ENCODE results near the gene GUCY1A2.

The GUCY1A2 gene

DNA sequence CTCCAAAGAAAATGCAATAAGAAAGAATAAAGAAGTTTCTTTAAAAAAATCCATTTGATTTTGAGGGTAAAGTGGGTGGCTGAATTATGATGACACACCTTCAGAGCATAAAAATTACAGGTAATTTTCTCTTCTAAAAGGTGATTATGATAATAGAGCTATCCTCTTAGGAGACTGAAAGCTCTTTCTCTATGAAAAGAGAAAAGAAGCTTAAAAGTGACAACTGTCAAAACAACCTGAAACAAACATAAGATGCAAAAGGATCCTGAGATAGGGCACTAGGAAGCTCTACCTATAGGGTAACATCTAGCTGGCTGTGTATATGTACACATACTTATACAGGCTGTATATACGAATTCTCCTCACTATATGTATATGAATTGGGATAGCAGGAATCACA, 270.2 kb downstream of the GUCY1A2 start:
- no peak for DNase-seq (ENCODE audit: low read depth in 4 of 4, low spot score in 1 of 4)

DNA sequence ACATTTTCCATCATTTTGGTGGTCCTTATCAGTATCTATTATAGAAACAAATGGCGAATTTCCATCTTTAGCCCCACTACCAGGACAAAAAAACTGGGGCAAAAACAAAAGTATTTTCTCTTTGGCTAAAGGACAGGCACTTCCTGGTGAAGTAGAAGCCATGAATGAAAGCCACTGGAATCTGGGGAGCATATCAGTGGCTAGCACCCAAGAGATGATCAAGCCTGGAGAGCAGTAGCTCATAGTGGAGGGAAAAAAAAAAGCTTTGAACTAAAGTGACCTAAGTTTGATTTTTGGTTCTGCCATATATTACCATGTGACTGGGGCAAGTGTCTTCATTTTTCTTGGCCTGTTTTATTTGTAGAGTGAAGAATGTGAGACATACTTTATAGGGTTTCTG, 272.3 kb downstream of the GUCY1A2 start:
- DNase-seq (ENCODE audit: low read depth in 4 of 4, low spot score in 1 of 4) = no peak

DNA sequence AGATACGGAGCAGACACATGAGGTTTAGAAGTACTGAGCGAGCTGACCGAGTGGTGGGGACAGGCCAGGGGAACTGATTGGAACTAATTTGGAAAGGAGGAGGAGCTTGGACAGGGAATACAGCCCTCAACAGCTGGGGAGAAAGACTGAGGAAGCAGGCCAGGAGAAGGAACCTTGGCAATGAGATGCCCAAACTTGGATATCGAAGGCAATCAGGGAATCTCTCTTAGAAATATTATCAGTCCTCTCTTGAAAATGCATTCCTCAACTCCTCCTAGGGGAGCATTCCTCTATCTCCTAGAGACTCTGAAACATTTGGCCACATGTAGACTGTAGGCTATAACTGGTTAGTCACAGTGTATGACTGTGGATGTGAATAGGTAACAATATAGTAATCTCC, 284.6 kb downstream of the GUCY1A2 start:
- DNase-seq (ENCODE audit: low read depth in 4 of 4, low spot score in 1 of 4) = no peak

DNA sequence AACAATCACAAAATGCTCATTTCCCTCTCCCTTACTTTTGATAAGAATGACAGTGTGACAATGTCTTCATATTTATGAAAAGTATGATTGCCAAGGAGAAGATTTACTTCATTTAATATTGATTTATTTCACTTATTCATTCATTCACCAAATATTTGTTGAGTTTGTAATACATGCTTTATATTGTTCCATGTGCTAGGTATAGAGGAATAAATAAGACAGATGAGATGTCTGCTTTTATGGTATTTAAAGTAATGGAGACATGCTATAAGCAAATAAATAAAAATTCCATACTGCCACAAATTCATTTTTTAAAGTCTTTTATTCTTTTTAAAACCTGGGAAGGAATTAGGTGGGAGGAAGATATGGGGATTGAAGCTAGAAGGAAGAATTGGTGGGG, 289.4 kb downstream of the GUCY1A2 start:
- DNase-seq (ENCODE audit: low read depth in 4 of 4, low spot score in 1 of 4) = no peak

DNA sequence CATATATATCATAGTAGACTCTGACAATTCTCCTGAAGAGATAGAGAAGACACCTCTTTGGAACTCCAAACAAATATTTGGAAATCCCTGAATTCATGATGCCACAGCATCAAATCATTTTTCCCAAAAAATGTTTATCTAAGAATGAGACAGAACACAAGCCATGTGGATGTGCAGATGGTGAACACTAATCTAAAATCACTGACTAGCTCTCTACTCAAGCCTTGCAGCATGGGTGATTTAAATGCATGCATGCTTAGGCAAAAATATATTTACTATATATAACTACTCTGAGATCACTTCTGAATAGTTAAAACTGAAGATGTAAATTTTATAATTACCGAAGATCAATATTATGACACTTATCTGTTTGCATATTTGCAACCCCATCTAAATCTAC, 289.9 kb downstream of the GUCY1A2 start:
- no peak for DNase-seq (ENCODE audit: low read depth in 4 of 4, low spot score in 1 of 4)

DNA sequence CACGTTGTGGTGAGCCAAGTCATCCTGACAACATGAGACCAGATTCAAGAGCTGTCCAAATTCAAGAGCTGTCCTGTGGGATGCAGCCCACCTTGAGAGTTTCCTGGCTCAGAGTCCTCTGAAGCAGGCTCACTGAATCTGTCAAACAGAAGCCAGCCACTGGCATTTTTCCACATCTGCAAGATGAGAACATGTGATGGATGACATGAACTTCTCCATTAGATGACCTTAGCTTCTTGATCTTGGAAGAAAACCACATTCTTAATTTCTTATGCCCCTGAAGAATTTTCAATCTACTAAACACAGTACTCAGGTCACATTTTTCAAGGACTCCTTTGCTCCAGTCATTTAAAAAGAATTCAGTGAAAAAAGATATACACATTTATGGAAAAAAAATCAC, 291.0 kb downstream of the GUCY1A2 start:
- no peak for DNase-seq (ENCODE audit: low read depth in 4 of 4, low spot score in 1 of 4)

DNA sequence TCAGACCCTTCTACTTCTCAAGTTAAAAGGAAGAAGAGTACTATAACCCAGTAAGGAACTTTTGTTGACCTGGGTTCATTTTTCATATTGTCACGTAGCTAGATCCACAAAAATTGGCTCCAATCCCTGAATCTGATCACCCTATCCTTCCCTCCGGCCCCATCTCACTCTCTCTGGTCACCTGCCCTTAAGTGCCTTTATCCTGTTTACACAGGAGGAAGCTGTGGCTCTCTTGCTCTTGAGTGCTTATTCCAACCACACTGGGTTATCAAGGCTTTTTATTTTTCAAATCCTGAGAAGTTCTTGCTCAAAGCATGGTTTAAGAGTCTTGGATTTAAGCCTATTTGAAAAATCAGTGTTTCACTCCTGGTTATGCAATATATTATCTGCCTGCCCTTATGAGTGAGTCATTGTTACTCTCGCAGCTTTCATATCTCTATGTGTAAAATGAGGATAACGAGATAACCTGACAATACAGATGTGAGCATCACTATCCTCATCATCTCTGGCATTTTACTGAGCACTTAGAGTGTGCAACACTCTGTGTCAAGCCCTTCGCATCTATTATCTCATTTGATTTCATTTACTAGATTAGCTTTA, 293.9 kb downstream of the GUCY1A2 start:
- no peak for DNase-seq (ENCODE audit: low read depth in 4 of 4, low spot score in 1 of 4)

DNA sequence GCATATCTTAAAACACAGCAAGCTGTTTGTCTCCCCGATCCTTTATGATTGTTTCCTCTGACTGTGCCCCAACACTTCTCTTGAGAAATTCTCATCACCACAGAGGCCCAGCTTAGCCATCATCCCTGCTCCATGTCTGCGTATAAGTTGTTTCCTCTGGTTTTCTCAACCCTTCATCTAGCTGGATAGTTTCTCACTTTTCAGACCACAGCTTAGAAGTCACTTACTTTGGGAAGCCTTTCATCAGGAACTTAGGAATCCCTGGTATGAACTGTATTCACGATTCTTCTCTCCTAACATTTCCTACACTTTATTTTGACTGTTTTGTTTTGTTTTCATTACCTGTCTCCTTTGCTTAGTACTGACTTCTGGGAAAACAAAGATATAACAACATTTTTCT, 295.2 kb downstream of the GUCY1A2 start:
- DNase-seq (ENCODE audit: low read depth in 4 of 4, low spot score in 1 of 4) = no peak

DNA sequence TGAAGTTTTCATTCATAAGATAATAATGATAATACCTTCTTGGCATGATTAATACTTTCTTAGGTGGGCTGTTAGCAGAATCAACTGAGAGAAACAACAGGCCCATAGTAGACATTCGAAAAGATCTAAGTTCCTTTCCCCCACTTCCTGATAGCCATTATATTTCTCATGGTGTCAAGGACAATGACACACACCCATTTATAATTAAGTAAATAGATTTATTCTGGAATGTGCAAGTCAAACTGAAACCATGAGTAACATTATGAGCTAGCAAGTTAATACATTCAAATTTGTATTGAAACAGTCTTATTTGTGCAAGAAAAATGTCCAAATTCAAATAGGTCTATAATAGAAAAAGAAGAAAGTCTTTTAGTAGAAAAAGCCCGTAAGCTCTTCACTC, 301.1 kb downstream of the GUCY1A2 start:
- no peak for DNase-seq (ENCODE audit: low read depth in 4 of 4, low spot score in 1 of 4)

DNA sequence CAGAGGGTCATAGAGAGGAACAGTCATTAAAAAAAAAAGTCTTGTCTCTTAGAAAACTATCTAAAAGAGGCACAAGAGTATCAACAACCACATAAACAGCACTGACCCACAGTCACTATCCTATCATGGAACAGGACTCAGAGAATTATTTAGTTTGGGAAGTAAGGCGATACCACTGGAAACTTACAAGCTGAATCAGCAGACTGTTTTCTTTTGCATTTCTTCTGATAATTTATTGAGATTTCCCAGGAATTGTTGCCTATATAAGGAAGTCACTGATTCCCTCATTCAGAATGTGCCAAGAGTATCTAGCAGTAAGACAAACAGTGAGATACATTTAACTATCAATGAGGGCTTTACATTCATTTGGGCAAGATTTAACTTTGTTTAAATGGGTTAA, 304.1 kb downstream of the GUCY1A2 start:
- no peak for DNase-seq (ENCODE audit: low read depth in 4 of 4, low spot score in 1 of 4)

DNA sequence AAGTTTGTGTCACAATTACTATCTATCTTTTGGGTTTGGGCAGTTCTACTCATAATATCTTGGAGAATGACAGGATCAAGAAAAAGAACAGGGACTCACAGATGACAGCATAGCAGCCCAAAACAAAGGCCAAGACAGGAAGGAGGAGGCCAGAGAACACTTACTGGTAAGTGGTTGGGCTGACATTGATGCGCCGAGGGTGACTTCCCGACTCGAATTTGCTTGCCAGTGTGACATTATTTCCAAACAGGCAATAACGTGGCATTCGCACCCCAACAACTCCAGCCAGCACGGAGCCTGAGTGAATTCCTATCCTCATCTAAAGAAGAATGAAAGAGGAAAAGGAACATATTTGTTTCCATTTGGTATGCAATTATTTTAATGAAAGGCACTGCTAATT, 309.9 kb downstream of the GUCY1A2 start:
- no peak for DNase-seq (ENCODE audit: low read depth in 4 of 4, low spot score in 1 of 4)

DNA sequence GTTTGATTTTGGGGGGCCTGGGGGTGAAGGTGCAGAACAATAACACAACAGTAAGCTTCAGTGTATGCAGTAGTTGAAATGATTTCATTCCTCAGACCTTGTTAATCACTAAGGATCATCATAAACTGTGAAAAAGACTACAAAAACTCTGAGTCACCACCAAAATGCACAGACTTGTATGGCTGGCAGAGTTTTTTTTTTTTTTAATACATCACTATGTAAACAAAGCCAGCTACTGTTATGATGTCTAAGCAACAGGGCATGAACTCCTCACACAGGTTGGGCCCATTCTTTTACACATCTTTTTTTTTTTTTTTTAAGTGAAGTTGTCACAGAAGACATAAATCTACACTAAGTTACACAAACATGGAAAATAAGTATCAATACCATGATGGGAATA, 311.9 kb downstream of the GUCY1A2 start:
- no peak for DNase-seq (ENCODE audit: low read depth in 4 of 4, low spot score in 1 of 4)

DNA sequence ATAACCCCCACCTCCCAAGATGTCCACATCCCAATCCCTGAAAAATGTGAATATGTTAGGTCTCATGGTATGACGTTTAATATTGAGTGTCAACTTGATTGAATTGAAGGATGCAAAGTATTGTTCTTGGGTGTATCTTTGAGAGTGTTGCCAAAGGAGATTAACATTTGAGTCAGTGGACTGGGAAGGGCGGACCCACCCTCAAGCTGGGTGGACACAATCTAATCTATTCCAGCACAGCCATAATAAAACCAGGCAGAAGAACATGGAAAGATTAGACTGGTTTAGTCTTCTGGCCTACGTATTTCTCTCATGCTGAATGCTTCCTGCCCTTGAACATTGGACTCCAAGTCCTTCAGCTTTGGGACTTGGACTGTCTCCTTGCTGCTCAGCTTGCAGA, 315.5 kb downstream of the GUCY1A2 start:
- no peak for DNase-seq (ENCODE audit: low read depth in 4 of 4, low spot score in 1 of 4)

DNA sequence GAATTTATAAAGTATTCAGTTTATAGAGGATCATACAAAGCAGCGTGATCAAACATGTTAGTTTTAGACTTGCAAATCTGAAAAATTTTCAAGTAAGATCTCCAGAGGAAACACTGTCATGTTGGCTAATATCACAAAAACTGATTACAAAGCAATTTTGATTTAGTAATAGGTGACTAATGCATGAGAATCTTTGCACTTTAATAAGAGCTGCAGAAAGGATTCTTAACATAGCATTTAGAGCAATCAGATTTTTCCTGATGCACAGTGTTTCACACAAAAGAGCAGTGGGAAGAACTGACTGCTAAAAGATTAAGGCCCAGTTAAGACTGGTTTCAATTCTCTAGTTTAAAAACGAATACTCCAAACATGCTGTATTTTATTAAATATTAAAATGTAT, 321.2 kb downstream of the GUCY1A2 start:
- no peak for DNase-seq (ENCODE audit: low read depth in 4 of 4, low spot score in 1 of 4)

DNA sequence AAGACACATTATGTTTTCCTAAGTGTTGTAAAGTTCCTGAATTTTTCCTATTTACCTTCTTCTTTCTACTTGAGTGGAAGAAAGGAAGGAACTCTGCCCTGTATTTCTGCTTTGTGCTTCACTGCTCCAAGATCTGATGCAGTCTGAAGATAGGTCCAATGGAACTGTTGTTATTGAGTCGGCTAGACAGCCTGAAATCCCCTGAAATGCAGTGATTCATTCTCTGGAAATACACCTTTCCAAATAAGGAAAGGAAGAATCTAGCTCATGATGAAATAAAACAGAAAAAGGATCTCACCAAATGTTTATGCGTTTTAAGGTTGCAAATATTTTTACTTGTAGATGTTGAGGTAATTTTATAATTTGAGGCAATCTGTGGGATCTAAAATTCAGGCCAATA, 322.8 kb downstream of the GUCY1A2 start:
- DNase-seq (ENCODE audit: low read depth in 4 of 4, low spot score in 1 of 4) = no peak

DNA sequence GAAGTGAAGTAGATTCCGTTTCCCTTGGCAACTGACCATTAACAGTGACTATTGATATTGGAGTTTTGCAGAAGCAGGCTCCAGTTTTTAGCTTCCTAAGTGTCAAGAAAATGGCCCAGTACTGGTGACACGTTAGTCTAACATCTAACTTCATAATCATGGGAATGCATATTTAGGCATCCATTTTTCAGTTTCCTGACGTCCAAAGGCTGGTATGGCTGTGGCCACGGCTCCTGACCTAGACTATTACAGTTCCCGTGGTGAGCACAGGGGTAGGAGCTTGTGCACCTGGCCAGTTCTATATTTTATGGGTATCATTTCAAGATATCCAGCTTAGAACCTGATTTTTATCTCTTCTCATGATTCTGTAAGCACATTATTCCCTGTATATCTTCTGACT, 323.8 kb downstream of the GUCY1A2 start:
- no peak for DNase-seq (ENCODE audit: low read depth in 4 of 4, low spot score in 1 of 4)

DNA sequence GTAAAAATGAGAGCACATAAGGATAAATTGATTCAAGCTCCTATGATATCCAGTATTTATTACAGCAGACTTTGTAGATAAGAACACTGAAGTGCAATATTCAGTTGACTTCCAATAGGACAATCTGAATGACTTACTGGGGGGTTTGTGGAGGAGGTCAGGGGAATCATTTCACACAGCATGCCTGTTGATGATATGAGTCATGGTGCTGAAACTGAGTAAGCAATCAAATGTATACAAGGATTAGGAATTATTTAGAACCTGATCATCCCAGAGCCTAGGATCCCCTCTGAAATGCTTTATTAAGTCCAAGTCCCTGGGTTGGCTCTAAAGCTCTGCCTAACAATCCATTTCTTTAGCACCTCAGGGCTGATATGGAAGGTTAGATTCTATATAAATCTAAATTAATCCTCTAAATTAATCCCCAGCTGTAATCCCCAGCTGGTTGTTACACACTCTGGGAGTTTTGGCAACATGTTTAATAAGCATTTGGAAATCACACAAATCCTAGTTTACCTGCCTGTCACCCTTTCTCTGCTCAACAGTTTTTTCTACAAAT, 326.4 kb downstream of the GUCY1A2 start:
- DNase-seq (ENCODE audit: low read depth in 4 of 4, low spot score in 1 of 4) = no peak

DNA sequence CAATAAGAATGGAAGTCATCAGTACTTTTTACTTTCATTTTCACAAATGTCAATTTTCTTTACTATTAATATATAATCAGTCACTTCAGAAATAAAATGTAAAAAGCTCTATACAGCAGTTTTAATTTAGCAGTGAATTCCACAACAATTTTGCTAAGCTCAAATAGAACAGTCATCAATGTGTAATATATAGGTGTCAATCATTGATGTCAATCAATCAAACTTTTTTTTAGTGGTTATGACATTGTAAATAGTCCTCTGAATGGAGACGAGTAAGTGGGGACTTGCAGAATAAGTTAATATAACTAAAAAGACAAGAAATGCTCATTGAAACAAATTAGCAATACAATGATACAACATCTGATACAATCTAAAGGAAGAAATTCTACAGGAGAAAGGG, 327.4 kb downstream of the GUCY1A2 start:
- no peak for DNase-seq (ENCODE audit: low read depth in 4 of 4, low spot score in 1 of 4)

DNA sequence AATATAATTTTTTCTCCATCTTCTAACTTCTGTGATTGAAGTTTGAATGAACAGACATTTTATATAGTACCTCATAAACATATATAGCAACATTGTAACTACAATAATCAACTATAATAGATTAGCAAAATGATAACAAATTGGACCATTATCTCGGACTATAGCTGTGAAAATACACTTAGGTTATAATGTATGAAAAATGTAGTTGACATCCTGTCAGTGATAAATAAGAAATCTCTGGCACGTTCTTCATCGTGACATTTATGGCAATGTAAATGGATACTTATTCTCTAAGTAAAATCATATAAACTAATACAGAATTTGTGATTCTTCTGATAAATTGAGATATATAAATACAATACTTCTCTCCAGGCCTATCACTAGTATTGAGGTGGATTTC, 333.3 kb downstream of the GUCY1A2 start:
- DNase-seq (ENCODE audit: low read depth in 4 of 4, low spot score in 1 of 4) = no peak

DNA sequence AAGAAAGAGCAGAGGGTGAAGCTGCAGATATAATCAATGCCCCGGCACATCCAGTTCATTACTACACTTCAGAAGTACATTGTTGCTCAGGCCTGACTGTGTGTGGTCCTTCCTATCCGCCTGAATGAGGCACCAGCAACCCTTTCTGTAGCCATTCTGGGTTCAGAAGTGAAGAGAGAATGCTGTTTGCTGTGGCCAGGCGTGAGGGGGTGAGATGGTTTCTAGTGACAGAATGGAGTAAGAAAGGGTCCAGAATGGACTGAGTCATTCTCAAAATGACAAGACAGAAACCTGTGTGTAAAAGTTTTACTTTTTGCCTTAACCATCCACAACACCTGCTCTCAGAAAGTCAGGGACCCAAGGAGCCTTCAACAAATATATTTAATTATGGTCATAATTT, 334.8 kb downstream of the GUCY1A2 start:
- DNase-seq (ENCODE audit: low read depth in 4 of 4, low spot score in 1 of 4) = no peak

DNA sequence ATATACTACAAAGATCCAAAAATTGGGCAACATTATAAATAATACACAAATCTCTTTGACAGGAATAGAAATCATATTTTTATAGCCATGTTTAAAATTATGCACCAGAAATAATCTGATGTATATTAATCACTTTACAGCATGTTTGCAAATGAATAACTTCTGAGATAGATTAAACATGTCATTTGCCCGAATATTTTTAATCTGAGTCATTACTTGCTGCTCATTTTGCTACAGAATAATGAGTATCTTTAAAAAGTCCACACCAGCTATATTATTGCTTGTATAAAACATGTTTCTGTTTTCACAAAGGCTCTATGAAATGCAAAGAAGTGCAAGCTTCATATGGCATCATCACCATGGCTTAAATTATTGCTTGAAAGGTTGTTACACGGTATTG, 336.8 kb downstream of the GUCY1A2 start:
- DNase-seq (ENCODE audit: low read depth in 4 of 4, low spot score in 1 of 4) = no peak

DNA sequence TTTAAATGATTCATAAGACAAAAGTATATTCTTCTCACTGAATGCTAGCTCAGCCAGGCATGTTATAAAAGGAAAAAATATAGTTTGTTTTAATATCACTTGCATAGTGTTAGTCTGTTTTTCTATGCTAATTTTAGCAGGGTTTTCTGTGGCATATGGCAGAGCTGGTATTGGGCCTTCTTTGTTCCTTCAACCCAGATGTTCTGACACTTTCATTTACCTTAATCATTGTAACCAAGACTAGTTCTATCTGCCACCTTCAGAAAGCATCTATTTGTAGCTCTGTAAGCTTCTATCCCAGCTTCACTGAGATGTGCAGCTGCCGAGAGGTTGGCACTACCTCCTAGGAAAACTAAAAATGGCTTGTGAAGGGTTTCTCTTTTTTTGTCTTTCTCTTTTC, 338.7 kb downstream of the GUCY1A2 start:
- no peak for DNase-seq (ENCODE audit: low read depth in 4 of 4, low spot score in 1 of 4)

DNA sequence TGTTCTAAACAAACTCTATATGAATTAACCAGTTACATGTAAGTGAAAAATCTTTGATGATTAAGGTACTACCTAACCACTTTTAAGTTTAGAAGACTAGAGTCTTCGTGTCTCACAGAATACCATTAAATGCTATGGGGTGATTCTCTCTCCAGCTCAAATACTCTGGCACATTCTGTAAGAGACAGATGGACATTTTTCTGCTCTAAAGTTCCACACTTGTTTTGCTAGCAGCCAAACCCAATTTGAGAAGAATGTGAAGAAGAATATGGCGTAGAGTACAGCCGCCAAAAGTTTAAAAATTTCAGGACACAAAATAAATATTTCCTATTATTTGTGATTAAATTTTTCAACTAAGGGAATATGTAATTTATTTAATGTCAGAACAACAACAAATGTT, 339.1 kb downstream of the GUCY1A2 start:
- no peak for DNase-seq (ENCODE audit: low read depth in 4 of 4, low spot score in 1 of 4)

DNA sequence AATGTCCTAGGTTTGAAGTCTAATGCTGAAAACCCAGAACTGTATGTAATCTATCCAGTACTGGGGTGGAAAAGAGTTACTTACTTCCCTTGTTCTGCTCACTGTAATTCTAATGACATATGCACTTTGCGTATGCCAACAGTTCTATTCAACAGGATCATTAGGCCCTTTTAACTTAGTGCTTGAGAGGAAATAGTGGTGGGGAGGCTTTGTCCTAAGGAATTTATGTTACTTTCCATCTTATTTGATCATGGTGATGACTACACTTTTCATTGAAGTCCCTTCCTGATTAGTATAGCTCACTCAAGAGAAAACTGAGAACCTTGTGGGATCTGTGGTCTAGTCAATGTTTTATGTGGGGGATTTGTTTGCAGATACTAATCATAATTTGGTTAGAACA, 348.2 kb downstream of the GUCY1A2 start:
- no peak for DNase-seq (ENCODE audit: low read depth in 4 of 4, low spot score in 1 of 4)

All from stimulated activated CD4-positive, alpha-beta T cell treated with anti-CD3 and anti-CD28 coated beads, Interleukin-1b, Interleukin-23, amount 100 ng/mL, for 24 hours (primary cell).